Measurements from ENCODE around the gene PHF24. TPM values are rescaled to one million over a fixed set of nuclear protein-coding genes. Genes with fewer than 3 reads are reported as not detected.

PHF24 gene
- total RNA-seq (2013; cell fraction: nucleolus; rRNA removed): not detected in 2 replicates
- not detected in 2 replicates for total RNA-seq (2014; rRNA removed)
- not detected in 2 replicates for total RNA-seq (2014; rRNA removed; fragmentation: Illumina TruSeq; extraction: Trizol)
- total RNA-seq (2021): not detected in 2 replicates
- not detected for polyA plus RNA-seq (2011; ENCODE audit: low read depth)
- 0.04 TPM in 1 of 2 replicates, not detected in the other for polyA plus RNA-seq (2011; rRNA removed)
- not detected in 2 replicates for polyA plus RNA-seq (2011; cell fraction: cytosol; rRNA removed)
- not detected in 2 replicates for polyA plus RNA-seq (2011; cell fraction: nucleus; rRNA removed)
- polyA plus RNA-seq (2012): not detected in 2 replicates
- not detected in 2 replicates for polyA plus RNA-seq (2014; fragmentation: Illumina TruSeq; extraction: Trizol)
- under 1 TPM in 1 of 2 experiments, not detected in 1; 0.02 TPM for polyA plus RNA-seq (2014; fragmentation: Nextera tagmentation; extraction: Ambion mirVana)
- 0.04 TPM in 1 of 2 replicates, not detected in the other for polyA plus RNA-seq (2014; rRNA removed)
- not detected for polyA plus RNA-seq (2016; fragmentation: Nextera tagmentation; extraction: Ambion mirVana)
- polyA minus RNA-seq (2011; rRNA and poly(A)+ RNA removed): not detected in 2 replicates
- polyA minus RNA-seq (2011; cell fraction: cytosol; rRNA and poly(A)+ RNA removed): not detected in 2 replicates
- polyA minus RNA-seq (2011; cell fraction: nucleus; rRNA and poly(A)+ RNA removed): not detected in 2 replicates
- Bru-seq, nascent RNA: percentile 4 among the genes with signal in this experiment
- not detected for BruChase-seq, experiment 1, labeled RNA remaining after a 6-hour chase
- BruChase-seq, experiment 2, labeled RNA remaining after a 2-hour chase: not detected
- long read RNA-seq, experiment 1: 0 reads
- long read RNA-seq, experiment 2: 0 reads

GRCh38 chr9:34957492-34958410 lies at the start of gene PHF24:
PHF24 (plus strand) TSS chr9:34958285; CDS start chr9:34971299, 13,014 bp downstream.
- 8% methylated on average over 56 of the region's 116 CpGs for WGBS (ENCODE audit: insufficient coverage, insufficient replicate concordance, low lambda C conversion rate, missing lambda C conversion rate)

More at GRCh38 chr9:34957492-34958410, at the start of gene PHF24:
- Histone ChIP-seq H3K27me3 (replicated peaks in 1 of 2; ENCODE audit: control insufficient read depth in 2 of 2, insufficient read depth in 2 of 2, low read length in 1 of 2) (peaks cover 9 to 17% of the 10 kb centered on the region in 2 experiments), H3K36me3 (ENCODE audit: control insufficient read depth in 2 of 2, insufficient read depth in 2 of 2, low read length in 1 of 2) (no peaks in the 10 kb centered on the region), H4K20me1 (ENCODE audit: control insufficient read depth, insufficient read depth) (no peaks in the 10 kb centered on the region), H3K9ac (ENCODE audit: control insufficient read depth, insufficient read depth, low read length) (no peak within 1 kb of the TSS), H3K27ac (ENCODE audit: control insufficient read depth, insufficient read depth) (no peak within 1 kb of the TSS), H2AFZ (ENCODE audit: control insufficient read depth, low read depth, low read length) (no peak within 1 kb of the TSS; the same call in 1 of the 2 replicates), H3K4me2 (ENCODE audit: control insufficient read depth, insufficient read depth) (peak within 1 kb of the TSS; percentile 51; the same call in 1 of the 2 replicates), H3K9me3 (replicated peaks; ENCODE audit: control insufficient read depth, insufficient read depth, low read length) (no peaks in the 10 kb centered on the region), H3K4me3 (no peak within 1 kb of the TSS), H3K4me1 (ENCODE audit: control insufficient read depth, insufficient read depth, low read length) (no peaks in the 10 kb centered on the region), H3K79me2 (ENCODE audit: control insufficient read depth, insufficient read depth, low read length) (no peaks in the 10 kb centered on the region)
- DNase-seq (ENCODE audit: low read depth, low spot score) (no peak), FAIRE-seq (no peak), ATAC-seq (peak; percentile 31; the same call in 1 of the 3 replicates)
- intact Hi-C loops (cut with micrococcal nuclease; ENCODE audit: unreplicated experiment) (no loop called here), in situ Hi-C loops (cut with MboI) (no loop called here)
- SMC1A ChIA-PET (ENCODE audit: uncharacterized antibody, unreplicated experiment): no interaction called here
- RAD21 ChIA-PET (ENCODE audit: unreplicated experiment): no interaction called here
- POLR2A ChIA-PET: no interaction called here
- TF ChIP-seq NRF1 (conservative IDR thresholded peaks at IDR 0.05; ENCODE audit: low read depth, low read length): no peak
- TF ChIP-seq SUZ12 (IDR thresholded peaks at IDR 0.05; ENCODE audit: unreplicated experiment): peak; percentile 86
- TF ChIP-seq BHLHE40 (IDR thresholded peaks at IDR 0.05; ENCODE audit: borderline replicate concordance in 1 of 2, low read depth in 2 of 2, low read length in 1 of 2): peak in 1 of 2 experiments; percentile 35; a peak in 1 of 4 replicates
- CTCF ChIA-PET: no interaction called here
- BruUV-seq (replicated peaks): no TSS peak
